ENCODE measurements around the gene COX11.
A peak's percentile ranks its signal among the peaks of the same experiment; 100 is the strongest.

Gene COX11

DNA sequence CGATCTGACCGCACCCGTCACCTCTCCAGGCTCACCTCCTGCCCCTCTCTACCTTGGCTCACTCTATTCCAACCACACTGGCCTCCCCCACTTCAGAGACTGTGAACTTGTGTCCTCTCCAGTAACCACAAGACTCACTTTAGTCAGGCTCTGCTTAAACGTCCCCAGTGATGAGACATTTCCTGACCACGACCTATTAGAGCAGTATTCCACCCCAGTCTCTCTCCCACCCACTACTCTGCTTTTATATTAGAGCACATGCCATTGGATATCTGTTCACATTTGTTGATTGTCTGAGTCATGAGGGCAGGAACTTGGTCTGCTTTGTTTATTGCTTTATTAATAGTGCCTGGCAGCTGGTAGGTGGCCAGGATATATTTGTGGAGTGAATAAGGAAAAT is 20.1 kb downstream of the COX11 start:
- no peak overlapping the region for H3K4me3 ChIP-seq (ENCODE audit: control insufficient read depth, low read depth, low read length)
- TF ChIP-seq, protein P1, sequence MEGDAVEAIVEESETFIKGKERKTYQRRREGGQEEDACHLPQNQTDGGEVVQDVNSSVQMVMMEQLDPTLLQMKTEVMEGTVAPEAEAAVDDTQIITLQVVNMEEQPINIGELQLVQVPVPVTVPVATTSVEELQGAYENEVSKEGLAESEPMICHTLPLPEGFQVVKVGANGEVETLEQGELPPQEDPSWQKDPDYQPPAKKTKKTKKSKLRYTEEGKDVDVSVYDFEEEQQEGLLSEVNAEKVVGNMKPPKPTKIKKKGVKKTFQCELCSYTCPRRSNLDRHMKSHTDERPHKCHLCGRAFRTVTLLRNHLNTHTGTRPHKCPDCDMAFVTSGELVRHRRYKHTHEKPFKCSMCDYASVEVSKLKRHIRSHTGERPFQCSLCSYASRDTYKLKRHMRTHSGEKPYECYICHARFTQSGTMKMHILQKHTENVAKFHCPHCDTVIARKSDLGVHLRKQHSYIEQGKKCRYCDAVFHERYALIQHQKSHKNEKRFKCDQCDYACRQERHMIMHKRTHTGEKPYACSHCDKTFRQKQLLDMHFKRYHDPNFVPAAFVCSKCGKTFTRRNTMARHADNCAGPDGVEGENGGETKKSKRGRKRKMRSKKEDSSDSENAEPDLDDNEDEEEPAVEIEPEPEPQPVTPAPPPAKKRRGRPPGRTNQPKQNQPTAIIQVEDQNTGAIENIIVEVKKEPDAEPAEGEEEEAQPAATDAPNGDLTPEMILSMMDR (conservative IDR thresholded peaks at IDR 0.05; ENCODE audit: control insufficient read depth, insufficient read depth, low read depth, low read length): no peak
- DNase-seq (ENCODE audit: low read depth): peak; percentile 96

DNA sequence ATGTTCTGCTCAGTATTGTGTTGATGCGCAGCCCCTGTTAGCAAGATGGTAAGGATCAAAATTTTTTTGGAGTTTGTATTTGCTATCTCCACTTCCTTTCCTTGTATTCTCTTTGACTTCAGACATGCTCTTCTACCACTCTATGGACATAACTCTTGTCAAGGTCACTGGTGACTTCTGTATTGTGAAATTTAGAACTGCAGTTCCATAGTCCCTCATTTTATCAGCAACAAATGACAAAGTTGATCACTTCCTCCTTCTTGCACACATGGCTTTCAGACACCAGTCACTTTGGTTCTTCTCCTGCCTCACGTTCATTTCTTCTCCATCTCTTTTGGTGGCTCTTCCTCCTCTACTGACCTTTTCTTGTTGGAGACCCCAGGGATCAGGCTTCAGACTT is 21.1 kb downstream of the COX11 start:
- no peak overlapping the region for H3K4me3 ChIP-seq (ENCODE audit: control insufficient read depth, low read depth, low read length)
- DNase-seq (ENCODE audit: low read depth): no peak
- TF ChIP-seq, protein P1 (conservative IDR thresholded peaks at IDR 0.05; ENCODE audit: control insufficient read depth, insufficient read depth, low read depth, low read length): no peak

DNA sequence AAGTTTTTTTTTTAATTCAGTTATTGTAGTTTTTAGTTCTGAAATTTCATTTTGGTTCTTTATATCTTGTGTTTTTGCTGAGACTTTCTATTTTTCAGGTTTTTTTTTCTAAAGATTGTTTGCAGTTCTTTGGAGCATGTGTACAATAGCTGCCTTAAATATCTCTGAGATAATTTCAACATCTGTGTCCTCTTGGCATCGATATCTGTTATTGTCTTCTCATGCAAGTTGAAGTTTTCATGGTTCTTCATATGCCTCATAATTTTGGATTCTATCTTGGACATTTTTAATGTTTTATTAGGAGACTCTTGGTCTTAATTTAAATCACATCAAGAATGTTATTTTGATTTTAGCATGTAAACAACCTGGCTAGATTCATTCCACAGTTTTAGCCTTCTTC is 22.8 kb downstream of the COX11 start:
- no peak overlapping the region for H3K4me3 ChIP-seq (ENCODE audit: control insufficient read depth, low read depth, low read length)
- no peak for DNase-seq (ENCODE audit: low read depth)
- TF ChIP-seq, protein P1 (conservative IDR thresholded peaks at IDR 0.05; ENCODE audit: control insufficient read depth, insufficient read depth, low read depth, low read length): no peak

DNA sequence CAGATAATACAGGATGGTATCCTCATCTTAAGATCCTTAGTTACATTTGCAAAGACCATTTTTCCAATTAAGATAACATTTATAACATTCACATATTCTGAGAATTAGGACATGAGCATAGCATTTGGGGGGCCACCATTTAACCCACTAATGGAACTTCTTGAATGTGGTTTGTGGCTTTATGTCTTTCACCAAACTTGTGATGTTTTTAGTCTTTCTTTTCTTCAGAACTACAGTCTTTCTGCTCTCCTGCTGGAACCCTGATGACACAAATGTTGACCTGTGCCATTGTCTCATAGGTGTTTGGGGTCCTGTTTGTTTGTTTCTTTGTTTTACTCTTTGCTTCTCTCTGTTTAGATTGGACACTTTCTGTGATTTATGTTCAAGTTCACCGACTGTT is 23.2 kb downstream of the COX11 start:
- TF ChIP-seq, protein P1 (conservative IDR thresholded peaks at IDR 0.05; ENCODE audit: control insufficient read depth, insufficient read depth, low read depth, low read length): no peak
- no peak for DNase-seq (ENCODE audit: low read depth)
- no peak overlapping the region for H3K4me3 ChIP-seq (ENCODE audit: control insufficient read depth, low read depth, low read length)

DNA sequence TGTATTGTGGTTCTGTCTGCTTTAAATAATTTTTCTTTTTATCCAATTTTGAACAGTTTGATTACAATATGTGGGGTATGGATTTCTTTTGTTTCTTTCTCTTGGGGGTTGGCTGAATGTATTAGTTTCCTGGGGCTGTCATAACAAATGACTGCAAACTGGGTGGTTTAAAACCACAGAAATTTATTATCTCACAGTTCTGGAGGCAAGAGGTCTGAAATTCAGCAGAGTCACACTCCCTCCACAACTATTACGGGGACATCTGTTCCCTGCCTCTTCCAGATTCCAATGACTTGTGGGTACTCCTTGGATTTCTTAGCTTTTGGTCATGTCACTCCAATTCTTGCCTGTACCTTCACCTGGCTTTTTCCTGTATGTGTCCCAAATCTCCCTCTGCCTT is 23.7 kb downstream of the COX11 start:
- no peak overlapping the region for H3K4me3 ChIP-seq (ENCODE audit: control insufficient read depth, low read depth, low read length)
- DNase-seq (ENCODE audit: low read depth): peak; percentile 15
- TF ChIP-seq, protein P1 (conservative IDR thresholded peaks at IDR 0.05; ENCODE audit: control insufficient read depth, insufficient read depth, low read depth, low read length): no peak

DNA sequence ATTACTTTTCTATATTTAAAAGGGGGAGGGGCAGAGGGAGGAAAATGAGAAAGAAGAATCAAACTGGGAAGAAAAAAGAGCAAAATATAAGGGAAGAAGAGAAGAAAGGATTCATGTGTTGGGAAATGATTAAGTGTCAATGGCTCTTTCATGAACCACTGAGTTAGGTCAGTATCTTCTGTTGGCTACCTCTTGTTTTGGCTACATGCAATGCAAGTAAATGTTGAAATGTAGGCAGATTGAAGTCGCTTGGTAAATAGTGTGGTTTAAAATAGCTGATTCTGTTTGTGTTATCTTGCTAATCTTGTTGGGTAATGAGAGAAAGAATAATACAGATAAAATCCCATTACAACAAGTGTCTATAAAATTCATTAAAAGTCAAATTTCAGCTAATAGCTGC is 27.2 kb downstream of the COX11 start:
- H3K4me3 ChIP-seq (ENCODE audit: control insufficient read depth, low read depth, low read length): no peak overlapping the region
- TF ChIP-seq, protein P1 (conservative IDR thresholded peaks at IDR 0.05; ENCODE audit: control insufficient read depth, insufficient read depth, low read depth, low read length): no peak
- no peak for DNase-seq (ENCODE audit: low read depth)

DNA sequence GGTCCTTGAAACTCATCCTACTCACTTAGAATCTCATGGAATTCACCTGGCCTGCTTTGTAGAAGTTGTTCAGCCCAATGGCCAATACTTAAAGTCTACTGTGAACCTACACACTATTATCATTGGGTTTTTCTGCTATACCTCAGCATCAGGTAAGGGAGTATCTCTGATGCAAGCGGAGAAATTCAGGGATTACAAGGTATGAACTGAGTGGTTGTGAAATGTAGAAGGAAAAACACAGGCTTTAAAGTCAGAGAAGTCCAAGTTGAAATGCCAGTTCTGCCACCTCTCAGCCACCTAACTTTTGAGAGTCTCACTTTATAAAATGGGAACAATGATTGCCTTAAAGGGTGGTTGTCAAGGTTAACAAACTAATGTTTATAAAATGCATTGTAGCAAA is 31.0 kb downstream of the COX11 start:
- TF ChIP-seq, protein P1 (conservative IDR thresholded peaks at IDR 0.05; ENCODE audit: control insufficient read depth, insufficient read depth, low read depth, low read length): no peak
- no peak for DNase-seq (ENCODE audit: low read depth)
- no peak overlapping the region for H3K4me3 ChIP-seq (ENCODE audit: control insufficient read depth, low read depth, low read length)
